Common myeloid progenitor, CD34-positive (primary cell): ENCODE results near the gene JAM2. TPM values are rescaled to one million over a fixed set of nuclear protein-coding genes. Genes with fewer than 3 reads are reported as not detected.

Source experiments
- CTCF ChIA-PET: fragments of 350-600 bp; sonication (Branson Sonifier 250); formaldehyde crosslinking; loops from one replicate; lab custom pipeline; 2021; ENCODE audit warnings: antibody characterized with exemption; lab: Charles Lee
- POLR2A ChIA-PET: fragments of 350-600 bp; sonication (Branson Sonifier 250); formaldehyde crosslinking; loops from one replicate; lab custom pipeline; 2021; ENCODE audit warnings: antibody characterized with exemption; lab: Charles Lee
- DNase-seq, 3 donors: peaks; one replicate each; pipeline versions ENCODE4 v3.0.0 to v3.0.0-alpha.2; 2013
- H3K27ac ChIP-seq, 2 experiments: 1 replicate in 1 of 2; 2 replicates in 1 of 2; pipeline ENCODE4 v1.7.0; 2013; ENCODE audit warnings: inconsistent platforms in 2 of 2, low read length in 2 of 2, mild to moderate bottlenecking in 2 of 2, low read depth in 1 of 2, moderate library complexity in 1 of 2; ENCODE audit not compliant: severe bottlenecking in 2 of 2, insufficient read depth in 1 of 2, poor library complexity in 1 of 2
- H3K27me3 ChIP-seq, 5 experiments: replicated peaks in 2 of 5; 1 replicate in 3 of 5; 2 replicates in 2 of 5; pipeline versions ENCODE4 v1.6.1 to v1.7.0; 2013; ENCODE audit warnings: low read length in 4 of 5, mild to moderate bottlenecking in 2 of 5, moderate library complexity in 2 of 5, inconsistent platforms in 1 of 5; ENCODE audit not compliant: insufficient read depth in 5 of 5, control insufficient read depth in 4 of 5
- H3K36me3 ChIP-seq, 4 experiments: 1 replicate in 2 of 4; 2 replicates in 2 of 4; pipeline versions ENCODE4 v1.6.1 to v1.7.0; 2013; ENCODE audit warnings: low read length in 3 of 4, control low read depth in 1 of 4, mild to moderate bottlenecking in 1 of 4; ENCODE audit not compliant: control insufficient read depth in 4 of 4, insufficient read depth in 4 of 4
- H3K4me1 ChIP-seq, 4 experiments: 1 replicate in 3 of 4; 2 replicates in 1 of 4; pipeline versions ENCODE4 v1.6.1 to v1.7.1; 2013; ENCODE audit warnings: low read length in 3 of 4, mild to moderate bottlenecking in 3 of 4, control low read depth in 1 of 4, inconsistent platforms in 1 of 4, moderate library complexity in 1 of 4; ENCODE audit not compliant: control insufficient read depth in 4 of 4, insufficient read depth in 4 of 4; ENCODE audit errors: control extremely low read depth in 1 of 4
- H3K4me3 ChIP-seq, 7 experiments: 1 replicate in 4 of 7; 2 replicates in 3 of 7; pipeline versions ENCODE4 v1.5.1 to v1.7.0; 2013; ENCODE audit warnings: mild to moderate bottlenecking in 7 of 7, low read length in 6 of 7, moderate library complexity in 6 of 7, inconsistent platforms in 2 of 7, low read depth in 2 of 7, control low read depth in 1 of 7; ENCODE audit not compliant: insufficient read depth in 4 of 7, control insufficient read depth in 1 of 7; ENCODE audit errors: extremely low read depth in 1 of 7
- H3K9me3 ChIP-seq, 5 experiments: 1 replicate in 4 of 5; 2 replicates in 1 of 5; pipeline versions ENCODE4 v1.6.1 to v1.7.1; 2013; ENCODE audit warnings: low read length in 4 of 5, mild to moderate bottlenecking in 2 of 5, inconsistent platforms in 1 of 5, low read depth in 1 of 5, moderate library complexity in 1 of 5; ENCODE audit not compliant: control insufficient read depth in 4 of 5, insufficient read depth in 2 of 5; ENCODE audit errors: control extremely low read depth in 1 of 5
- WGBS: methylation state at CpG from one replicate; pipeline ENCODE4 v1.1.5; 2013; ENCODE audit not compliant: insufficient coverage; 5-methylcytosine and 5-hydroxymethylcytosine counted together
- polyA plus RNA-seq: library from polyadenylated mRNA; unstranded; fragments of 120-200 nt; gene quantifications from one replicate; pipeline ENCODE4 v1.2.1, GENCODE V29; 2013

The JAM2 gene, protein sequence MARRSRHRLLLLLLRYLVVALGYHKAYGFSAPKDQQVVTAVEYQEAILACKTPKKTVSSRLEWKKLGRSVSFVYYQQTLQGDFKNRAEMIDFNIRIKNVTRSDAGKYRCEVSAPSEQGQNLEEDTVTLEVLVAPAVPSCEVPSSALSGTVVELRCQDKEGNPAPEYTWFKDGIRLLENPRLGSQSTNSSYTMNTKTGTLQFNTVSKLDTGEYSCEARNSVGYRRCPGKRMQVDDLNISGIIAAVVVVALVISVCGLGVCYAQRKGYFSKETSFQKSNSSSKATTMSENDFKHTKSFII
- 6.6 TPM for polyA plus RNA-seq

DNA sequence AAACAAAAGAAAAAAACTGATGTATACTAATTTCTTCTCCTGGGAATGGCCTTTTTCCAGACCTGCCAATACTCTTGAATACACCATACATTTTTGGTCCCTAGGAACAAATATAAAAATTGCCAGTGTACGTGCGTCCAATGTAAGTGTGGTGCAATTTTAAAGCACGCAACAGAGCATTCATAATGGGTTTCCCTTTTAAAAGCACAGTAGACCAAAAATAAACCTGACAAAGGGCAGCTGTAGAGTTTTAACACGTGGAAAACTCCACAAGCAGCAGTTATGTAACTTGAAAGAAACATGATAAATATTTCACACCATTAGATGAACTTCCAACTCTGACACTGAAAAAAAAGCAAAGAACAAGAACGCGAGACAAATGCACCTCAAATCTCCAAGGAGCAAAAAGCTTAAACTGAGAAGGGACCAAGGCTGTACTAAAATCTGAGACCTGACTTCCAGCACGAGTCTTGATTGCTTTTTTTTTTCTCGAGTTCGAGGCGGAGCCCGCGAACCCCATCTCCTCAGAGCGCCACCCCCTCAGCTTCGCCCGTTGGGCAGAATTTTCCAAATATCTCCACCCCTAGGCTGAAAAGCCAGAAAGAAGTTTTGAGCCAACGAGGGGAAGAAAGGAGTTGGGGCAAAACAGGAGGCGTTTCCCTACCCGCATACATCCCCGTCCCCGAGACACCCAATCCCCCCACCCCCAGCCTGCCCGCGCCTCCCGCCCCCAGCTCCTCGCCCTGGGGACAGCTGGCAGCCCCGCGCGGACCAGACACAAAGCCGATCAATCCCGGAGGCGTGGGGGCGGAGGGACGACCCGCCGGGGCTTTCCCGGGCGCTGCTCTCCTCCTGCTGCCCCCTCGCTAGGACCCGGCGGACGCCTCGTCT lies at the start of gene JAM2:
Gene JAM2, plus strand, starts transcription at position 599 of the 891 bp plus-strand sequence. CDS start 564 bp downstream, outside the sequence.
- CTCF ChIA-PET, result interaction anchor here (0.8 to 6.8 kb wide), 5 partner anchors 9 to 68 kb away, joined by 3 to 40 read pairs (median 3); partner anchors contain the start of gene MRPL39
- 2% methylated on average over 16 of the region's 41 CpGs for WGBS
- H3K4me1 ChIP-seq, result peaks cover 6 to 13% (median 9%) of the 10 kb centered on the region in 4 experiments
- peaks cover 0 to 4% (median 0%) of the 10 kb centered on the region in 5 experiments for H3K27me3 ChIP-seq
- peak; percentile 40 to 77 (median 66) for DNase-seq
- H3K9me3 ChIP-seq, result no peaks in the 10 kb centered on the region
- peak within 1 kb of the TSS; percentile 67 to 93 (median 84) for H3K4me3 ChIP-seq
- POLR2A ChIA-PET, result interaction anchor here (0.6 to 0.7 kb wide), 3 partner anchors 14 to 1207 kb away, joined by 3 to 5 read pairs (median 4); no protein-coding TSS in a partner anchor
- no peaks in the 10 kb centered on the region for H3K36me3 ChIP-seq
- H3K27ac ChIP-seq, result no peak within 1 kb of the TSS

DNA sequence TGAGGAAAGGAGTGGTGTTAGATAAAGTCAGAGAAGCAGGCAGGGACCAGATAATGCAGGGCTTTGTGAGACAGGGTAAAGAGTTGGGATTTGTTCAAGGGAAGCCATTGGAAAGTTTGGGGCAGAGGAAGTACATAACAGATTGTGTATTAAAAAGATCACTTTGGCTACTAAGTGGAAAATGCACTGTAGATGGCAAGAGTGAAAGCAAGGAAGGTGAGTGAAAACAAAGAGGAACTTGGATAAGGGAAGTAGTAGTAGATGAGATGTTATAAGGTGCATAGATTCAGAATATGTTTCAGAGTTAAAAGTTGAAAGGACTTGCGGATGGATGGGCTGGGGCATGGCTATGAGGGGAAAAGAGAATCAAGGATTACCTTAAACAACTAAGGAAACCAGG lies 49.2 kb upstream of the JAM2 start:
- H3K36me3 ChIP-seq, result peaks cover 19 to 66% (median 38%) of the 10 kb centered on the region in 4 experiments
- H3K4me3 ChIP-seq, result no peak overlapping the region
- 100% methylated on average over 1 of the region's 1 CpG for WGBS
- POLR2A ChIA-PET, result no interaction called here
- CTCF ChIA-PET, result no interaction called here
- H3K9me3 ChIP-seq, result no peaks in the 10 kb centered on the region
- no peak overlapping the region for H3K27ac ChIP-seq
- H3K27me3 ChIP-seq, result no peaks in the 10 kb centered on the region
- peak in 2 of 3 donors; percentile 36 to 45 for DNase-seq
- peaks cover 0 to 3% (median 2%) of the 10 kb centered on the region in 4 experiments for H3K4me1 ChIP-seq

DNA sequence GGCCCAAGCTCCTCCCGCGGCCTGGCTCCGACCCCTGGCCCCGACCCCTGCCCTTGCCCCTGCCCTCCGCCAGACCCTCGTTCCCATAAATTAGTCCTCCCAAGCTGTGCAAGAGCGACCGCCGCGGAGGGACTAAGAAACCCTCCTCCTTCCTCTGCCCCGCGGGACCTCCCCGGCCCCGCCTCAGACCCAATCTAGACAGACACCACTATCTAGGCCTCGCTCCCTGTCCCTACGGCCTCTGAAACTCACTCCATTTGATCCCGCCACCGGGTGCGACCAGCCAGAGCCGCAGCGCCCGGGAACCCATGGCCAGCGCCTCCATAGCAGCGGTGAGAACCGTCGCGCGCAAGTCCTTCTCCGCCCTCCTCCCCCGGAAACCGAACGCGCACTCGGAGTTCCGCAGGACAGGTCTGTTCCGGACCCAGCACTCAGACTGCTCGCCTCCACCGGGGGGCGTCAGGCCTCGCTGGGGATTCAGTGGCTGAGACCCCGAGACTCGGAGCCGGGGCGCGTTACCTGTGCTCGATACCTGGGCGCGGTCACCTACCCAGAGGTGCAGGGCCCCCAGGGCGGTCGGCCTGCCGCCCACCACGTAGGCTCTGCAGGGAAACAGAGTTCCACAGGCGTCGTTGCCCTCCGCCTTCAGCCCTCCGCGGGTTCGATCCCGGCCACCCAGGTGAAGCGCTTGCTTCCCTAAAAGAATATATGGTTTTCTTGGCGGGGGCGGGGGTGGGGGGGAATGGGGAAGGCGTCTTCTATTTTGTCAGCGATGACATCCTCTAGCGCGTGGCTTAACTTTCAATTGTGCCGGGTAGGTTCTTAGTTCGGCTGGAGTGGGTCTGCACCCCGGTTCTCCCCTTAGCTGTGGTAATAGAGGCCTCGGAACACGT lies 31.7 kb upstream of the JAM2 start, which contains the start of gene MRPL39:
Gene MRPL39, minus strand, starts transcription at position 331 of the 893 bp plus-strand sequence. Its CDS starts 6 bp downstream, at position 325.
- Histone ChIP-seq H3K4me3 (peak within 1 kb of the TSS; percentile 89 to 97 (median 93)), H3K27ac (peak within 1 kb of the TSS; percentile 53 to 86), H3K27me3 (no peaks in the 10 kb centered on the region), H3K4me1 (peaks cover 9 to 21% (median 18%) of the 10 kb centered on the region in 4 experiments), H3K9me3 (no peaks in the 10 kb centered on the region), H3K36me3 (peaks cover 5 to 22% (median 13%) of the 10 kb centered on the region in 4 experiments)
- under 1% methylated on average over 62 of the region's 71 CpGs for WGBS
- DNase-seq, result peak; percentile 92 to 95 (median 94)
- CTCF ChIA-PET, result interaction anchor here (0.5 to 4.4 kb wide), 40 partner anchors 9 to 1113 kb away, joined by 3 to 40 read pairs (median 5); partner anchors contain the start of genes ATP5PF, GABPA and JAM2
- POLR2A ChIA-PET, result no interaction called here

DNA sequence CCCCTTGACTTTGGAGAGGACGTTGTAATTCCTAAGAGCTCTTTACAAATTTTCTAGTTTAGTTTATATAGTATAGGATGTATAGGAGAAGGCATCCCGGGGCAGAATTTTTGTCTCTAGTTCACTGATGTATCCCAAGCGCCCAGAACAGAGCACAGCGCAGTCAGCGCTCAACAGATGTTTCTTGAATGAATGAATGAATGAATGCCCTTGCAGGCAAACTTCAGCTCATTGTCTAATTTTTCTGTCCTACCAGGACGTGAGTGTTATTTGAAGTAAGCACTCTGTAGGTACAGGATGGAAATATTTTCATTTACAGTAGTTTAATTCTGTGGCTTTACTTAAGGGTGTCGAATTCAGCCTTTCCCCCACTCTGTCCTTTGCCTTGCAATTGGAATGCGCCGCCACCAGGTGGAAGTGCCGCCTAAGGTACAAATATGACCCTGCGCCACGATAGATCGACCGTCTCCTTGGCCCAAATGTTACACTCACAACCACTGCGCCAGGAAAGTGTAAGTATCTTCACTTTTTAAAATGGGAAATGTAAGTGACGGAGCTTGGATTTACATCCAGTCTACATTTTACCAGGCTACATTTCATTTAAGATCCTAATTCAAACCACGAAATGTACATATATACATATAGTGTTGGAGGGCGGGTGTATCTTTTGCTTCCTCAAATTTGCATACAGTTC lies 30.9 kb upstream of the JAM2 start:
- H3K36me3 ChIP-seq, result peaks cover 0 to 14% (median 7%) of the 10 kb centered on the region in 4 experiments
- no peaks in the 10 kb centered on the region for H3K9me3 ChIP-seq
- H3K4me1 ChIP-seq, result peaks cover 9 to 21% (median 18%) of the 10 kb centered on the region in 4 experiments
- H3K4me3 ChIP-seq, result peak overlapping the region in 6 of 7 experiments; percentile 89 to 97 (median 94)
- ChIA-PET CTCF (interaction anchor here (0.5 to 4.4 kb wide), 40 partner anchors 8 to 1112 kb away, joined by 3 to 40 read pairs (median 5); partner anchors contain the start of genes ATP5PF, GABPA and JAM2), POLR2A (no interaction called here)
- peak overlapping the region in 1 of 2 experiments; percentile 86 for H3K27ac ChIP-seq
- WGBS, result 7% methylated on average over 7 of the region's 18 CpGs
- peak; percentile 86 to 92 (median 91) for DNase-seq
- H3K27me3 ChIP-seq, result no peaks in the 10 kb centered on the region

DNA sequence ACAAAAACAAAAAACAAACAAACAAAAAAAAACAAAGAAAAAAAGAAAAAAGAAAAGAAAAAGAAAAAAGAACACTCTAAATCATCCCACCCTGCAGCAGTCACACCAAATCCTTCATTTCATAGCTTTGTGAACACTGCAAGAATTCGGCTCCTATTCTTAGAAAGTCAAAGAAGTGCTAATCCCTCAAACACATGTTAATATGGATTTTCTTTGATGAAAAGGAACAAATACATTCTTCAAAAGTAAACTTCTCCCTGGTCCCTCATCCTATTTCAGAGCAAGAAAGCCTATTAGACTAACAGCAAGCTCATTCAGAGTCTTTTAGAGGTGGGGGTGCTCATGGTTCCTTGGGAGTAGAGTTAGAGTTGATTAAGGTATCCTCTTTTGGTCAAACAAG lies 24.6 kb upstream of the JAM2 start:
- WGBS, result no CpG with 5 or more reads among the region's 1 CpG
- POLR2A ChIA-PET, result no interaction called here
- CTCF ChIA-PET, result interaction anchor here (0.7 to 1.2 kb wide), 2 partner anchors 25 to 30 kb away, joined by 3 read pairs; partner anchors contain the start of gene JAM2

More for the DNA sequence above, 24.6 kb upstream of the JAM2 start:
- no peak overlapping the region for H3K4me3 ChIP-seq
- H3K4me1 ChIP-seq, result no peaks in the 10 kb centered on the region
- H3K9me3 ChIP-seq, result no peaks in the 10 kb centered on the region
- H3K27ac ChIP-seq, result no peak overlapping the region
- no peak for DNase-seq
- H3K27me3 ChIP-seq, result no peaks in the 10 kb centered on the region
- no peaks in the 10 kb centered on the region for H3K36me3 ChIP-seq
